ENCODE results near the gene ANKRD45. TPM values are rescaled to one million over a fixed set of nuclear protein-coding genes. Genes with fewer than 3 reads are reported as not detected.
"Not testable (repeated sequence)": the region's sequence is repeated elsewhere in the genome, so short reads cannot be mapped to it uniquely, and the experiment has no call there.

Gene ANKRD45
- total RNA-seq, 1 donor from 2014 or later: not detected

GRCh38 chr1:173591138-173591537 lies 78.5 kb downstream of the ANKRD45 start:
- H3K36me3 Mint-ChIP-seq (ENCODE audit: low read depth); H3K9me3 Mint-ChIP-seq; H3K27me3 Mint-ChIP-seq (ENCODE audit: low read depth); DNase-seq (ENCODE audit: low spot score); H3K4me1 Mint-ChIP-seq (ENCODE audit: low read depth); H3K4me3 Mint-ChIP-seq (ENCODE audit: low read depth); H3K27ac Mint-ChIP-seq; intact Hi-C loops (cut with micrococcal nuclease): not testable (repeated sequence)

GRCh38 chr1:173590557-173590956 lies 79.1 kb downstream of the ANKRD45 start:
- Mint-ChIP-seq H3K27me3 (ENCODE audit: low read depth) (peaks cover 5% of the 10 kb centered on the region), H3K4me1 (ENCODE audit: low read depth) (no peaks in the 10 kb centered on the region), H3K4me3 (ENCODE audit: low read depth) (no peak overlapping the region), H3K36me3 (ENCODE audit: low read depth) (no peaks in the 10 kb centered on the region), H3K27ac (no peak overlapping the region), H3K9me3 (no peaks in the 10 kb centered on the region)
- DNase-seq (ENCODE audit: low spot score): no peak
- intact Hi-C loops (cut with micrococcal nuclease): no loop called here

GRCh38 chr1:173581383-173582079 lies 88.1 kb downstream of the ANKRD45 start:
- Mint-ChIP-seq H3K27ac (peak overlapping the region; percentile 40), H3K9me3 (no peaks in the 10 kb centered on the region), H3K4me3 (ENCODE audit: low read depth) (no peak overlapping the region), H3K36me3 (ENCODE audit: low read depth) (no peaks in the 10 kb centered on the region), H3K27me3 (ENCODE audit: low read depth) (peaks cover 6% of the 10 kb centered on the region), H3K4me1 (ENCODE audit: low read depth) (peaks cover 2% of the 10 kb centered on the region)
- intact Hi-C loops (cut with micrococcal nuclease): no loop called here
- no peak for DNase-seq (ENCODE audit: low spot score)

- Mint-ChIP-seq H3K9me3 (no peaks in the 10 kb centered on the region), H3K4me3 (ENCODE audit: low read depth) (no peak overlapping the region), H3K4me1 (ENCODE audit: low read depth) (peaks cover 2% of the 10 kb centered on the region), H3K27ac (peak overlapping the region; percentile 14), H3K27me3 (ENCODE audit: low read depth) (peaks cover 7% of the 10 kb centered on the region), H3K36me3 (ENCODE audit: low read depth) (no peaks in the 10 kb centered on the region)
- intact Hi-C loops (cut with micrococcal nuclease): no loop called here
- DNase-seq (ENCODE audit: low spot score): no peak
These were observed 89.0 kb downstream of the ANKRD45 start for GRCh38 chr1:173580658-173581057.

- intact Hi-C loops (cut with micrococcal nuclease): no loop called here
- Mint-ChIP-seq H3K27ac (no peak overlapping the region), H3K4me1 (ENCODE audit: low read depth) (peaks cover 2% of the 10 kb centered on the region), H3K27me3 (ENCODE audit: low read depth) (peaks cover 7% of the 10 kb centered on the region), H3K36me3 (ENCODE audit: low read depth) (no peaks in the 10 kb centered on the region), H3K4me3 (ENCODE audit: low read depth) (no peak overlapping the region), H3K9me3 (no peaks in the 10 kb centered on the region)
- DNase-seq (ENCODE audit: low spot score): no peak
These were observed 89.6 kb downstream of the ANKRD45 start for GRCh38 chr1:173580071-173580470.

- intact Hi-C loops (cut with micrococcal nuclease): no loop called here
These were observed 96.1 kb downstream of the ANKRD45 start for GRCh38 chr1:173573596-173573995.

GRCh38 chr1:173572201-173572873 lies 97.3 kb downstream of the ANKRD45 start:
- Mint-ChIP-seq H3K4me3 (ENCODE audit: low read depth) (no peak overlapping the region), H3K9me3 (peaks cover 12% of the 10 kb centered on the region), H3K4me1 (ENCODE audit: low read depth) (no peaks in the 10 kb centered on the region), H3K27ac (no peak overlapping the region), H3K27me3 (ENCODE audit: low read depth) (peaks cover 4% of the 10 kb centered on the region), H3K36me3 (ENCODE audit: low read depth) (no peaks in the 10 kb centered on the region)
- intact Hi-C loops (cut with micrococcal nuclease): no loop called here
- DNase-seq (ENCODE audit: low spot score): no peak

More at GRCh38 chr1:173573596-173573995, 96.1 kb downstream of the ANKRD45 start:
- Mint-ChIP-seq H3K27ac (no peak overlapping the region), H3K27me3 (ENCODE audit: low read depth) (peaks cover 1% of the 10 kb centered on the region), H3K4me1 (ENCODE audit: low read depth) (no peaks in the 10 kb centered on the region), H3K36me3 (ENCODE audit: low read depth) (no peaks in the 10 kb centered on the region), H3K9me3 (no peaks in the 10 kb centered on the region), H3K4me3 (ENCODE audit: low read depth) (no peak overlapping the region)
- no peak for DNase-seq (ENCODE audit: low spot score)

- Mint-ChIP-seq H3K4me3 (ENCODE audit: low read depth) (no peak overlapping the region), H3K4me1 (ENCODE audit: low read depth) (no peaks in the 10 kb centered on the region), H3K36me3 (ENCODE audit: low read depth) (no peaks in the 10 kb centered on the region), H3K9me3 (peaks cover 20% of the 10 kb centered on the region), H3K27me3 (ENCODE audit: low read depth) (peaks cover 13% of the 10 kb centered on the region), H3K27ac (no peak overlapping the region)
- intact Hi-C loops (cut with micrococcal nuclease): no loop called here
- DNase-seq (ENCODE audit: low spot score): no peak
These were observed 99.2 kb downstream of the ANKRD45 start for GRCh38 chr1:173570370-173571007.

GRCh38 chr1:173568483-173568882 lies 101.2 kb downstream of the ANKRD45 start:
- Mint-ChIP-seq H3K9me3 (peaks cover 20% of the 10 kb centered on the region), H3K4me1 (ENCODE audit: low read depth) (no peaks in the 10 kb centered on the region), H3K27ac (no peak overlapping the region), H3K36me3 (ENCODE audit: low read depth) (no peaks in the 10 kb centered on the region), H3K4me3 (ENCODE audit: low read depth) (no peak overlapping the region), H3K27me3 (ENCODE audit: low read depth) (peaks cover 13% of the 10 kb centered on the region)
- intact Hi-C loops (cut with micrococcal nuclease): no loop called here
- no peak for DNase-seq (ENCODE audit: low spot score)

- H3K27ac Mint-ChIP-seq; H3K36me3 Mint-ChIP-seq (ENCODE audit: low read depth); DNase-seq (ENCODE audit: low spot score); intact Hi-C loops (cut with micrococcal nuclease); H3K4me1 Mint-ChIP-seq (ENCODE audit: low read depth); H3K4me3 Mint-ChIP-seq (ENCODE audit: low read depth): not testable (repeated sequence)
- H3K27me3 Mint-ChIP-seq (ENCODE audit: low read depth): peaks cover 13% of the 10 kb centered on the region
- peaks cover 20% of the 10 kb centered on the region for H3K9me3 Mint-ChIP-seq
These were observed 105.8 kb downstream of the ANKRD45 start for GRCh38 chr1:173563846-173564245.

GRCh38 chr1:173562813-173563212 lies 106.8 kb downstream of the ANKRD45 start:
- intact Hi-C loops (cut with micrococcal nuclease): no loop called here
- H3K36me3 Mint-ChIP-seq (ENCODE audit: low read depth): no peaks in the 10 kb centered on the region

GRCh38 chr1:173561263-173561662 lies 108.4 kb downstream of the ANKRD45 start:
- Mint-ChIP-seq H3K27me3 (ENCODE audit: low read depth) (peaks cover 5% of the 10 kb centered on the region), H3K9me3 (no peaks in the 10 kb centered on the region), H3K36me3 (ENCODE audit: low read depth) (no peaks in the 10 kb centered on the region), H3K27ac (no peak overlapping the region), H3K4me1 (ENCODE audit: low read depth) (peaks cover 2% of the 10 kb centered on the region), H3K4me3 (ENCODE audit: low read depth) (no peak overlapping the region)
- intact Hi-C loops (cut with micrococcal nuclease): no loop called here
- DNase-seq (ENCODE audit: low spot score): no peak

More at GRCh38 chr1:173562813-173563212, 106.8 kb downstream of the ANKRD45 start:
- Mint-ChIP-seq H3K27ac (no peak overlapping the region), H3K4me3 (ENCODE audit: low read depth) (no peak overlapping the region), H3K4me1 (ENCODE audit: low read depth) (peaks cover 2% of the 10 kb centered on the region), H3K27me3 (ENCODE audit: low read depth) (peaks cover 13% of the 10 kb centered on the region), H3K9me3 (peaks cover 13% of the 10 kb centered on the region)
- no peak for DNase-seq (ENCODE audit: low spot score)

- no peaks in the 10 kb centered on the region for H3K36me3 Mint-ChIP-seq (ENCODE audit: low read depth)
- no peak overlapping the region for H3K27ac Mint-ChIP-seq
- intact Hi-C loops (cut with micrococcal nuclease): no loop called here
- H3K9me3 Mint-ChIP-seq: no peaks in the 10 kb centered on the region
- no peak for DNase-seq (ENCODE audit: low spot score)
- H3K4me3 Mint-ChIP-seq (ENCODE audit: low read depth): no peak overlapping the region
- no peaks in the 10 kb centered on the region for H3K27me3 Mint-ChIP-seq (ENCODE audit: low read depth)
- peaks cover 2% of the 10 kb centered on the region for H3K4me1 Mint-ChIP-seq (ENCODE audit: low read depth)
These were observed 109.3 kb downstream of the ANKRD45 start for GRCh38 chr1:173560285-173560880.
